NCI-H1105 (cell line): ENCODE data around the gene SP1.
"Not testable (repeated sequence)": the region's sequence is repeated elsewhere in the genome, so short reads cannot be mapped to it uniquely, and the experiment has no call there.

Experiments
- DNase-seq: peaks from one replicate; lab custom pipeline; 2025; lab: John Stamatoyannopoulos, UW

The SP1 gene

GRCh38 chr12:53361638-53362037 lies 18.3 kb upstream of the SP1 start:
- not testable (repeated sequence) for DNase-seq

GRCh38 chr12:53365245-53365904 lies 14.6 kb upstream of the SP1 start:
- DNase-seq = no peak

GRCh38 chr12:53373554-53374133 lies 6.3 kb upstream of the SP1 start:
- not testable (repeated sequence) for DNase-seq

- DNase-seq = not testable (repeated sequence)
Observed at GRCh38 chr12:53374277-53374676, 5.7 kb upstream of the SP1 start.

- DNase-seq = no peak
Observed at GRCh38 chr12:53376747-53377146, 3.2 kb upstream of the SP1 start.

GRCh38 chr12:53378222-53378621 lies 1.8 kb upstream of the SP1 start:
- no peak for DNase-seq

- no peak for DNase-seq
Observed at GRCh38 chr12:53378724-53379388, 1.1 kb upstream of the SP1 start.

- peak; percentile 100 for DNase-seq
Observed at GRCh38 chr12:53379389-53380103, 430 bp upstream of the SP1 start.

GRCh38 chr12:53380794-53381730 lies 1.1 kb downstream of the SP1 start:
- no peak for DNase-seq

- no peak for DNase-seq
Observed at GRCh38 chr12:53381731-53382630, 2.0 kb downstream of the SP1 start.

- no peak for DNase-seq
Observed at GRCh38 chr12:53383258-53383657, 3.3 kb downstream of the SP1 start.

- not testable (repeated sequence) for DNase-seq
Observed at GRCh38 chr12:53386381-53386780, 6.4 kb downstream of the SP1 start.

GRCh38 chr12:53388932-53389331 lies 9.0 kb downstream of the SP1 start:
- DNase-seq = no peak

- no peak for DNase-seq
Observed at GRCh38 chr12:53389702-53390101, 9.7 kb downstream of the SP1 start.

GRCh38 chr12:53391724-53392123 lies 11.7 kb downstream of the SP1 start:
- no peak for DNase-seq

- no peak for DNase-seq
Observed at GRCh38 chr12:53399896-53400295, 19.9 kb downstream of the SP1 start.

GRCh38 chr12:53402351-53402750 lies 22.4 kb downstream of the SP1 start:
- not testable (repeated sequence) for DNase-seq

GRCh38 chr12:53402871-53403270 lies 22.9 kb downstream of the SP1 start:
- no peak for DNase-seq

GRCh38 chr12:53410951-53411350 lies 31.0 kb downstream of the SP1 start:
- no peak for DNase-seq

- no peak for DNase-seq
Observed at GRCh38 chr12:53413485-53414204, 33.7 kb downstream of the SP1 start.
